Gastroesophageal sphincter (tissue), 3 donors: Measurements from ENCODE around the gene TPX2.

Experiments used
- EP300 ChIP-seq: sonication (generic); formaldehyde crosslinking; IDR thresholded peaks from one replicate; pipeline ENCODE4 v1.6.1; 2017; ENCODE audit warnings: antibody characterized with exemption, mild to moderate bottlenecking
- POLR2A ChIP-seq, 2 donors: fragments of 450-650 bp; IDR thresholded peaks; one replicate each; pipeline ENCODE4 v1.6.1; 2017; ENCODE audit warnings: antibody characterized with exemption in 2 of 2, mild to moderate bottlenecking in 2 of 2, moderate library complexity in 1 of 2
- POLR2AphosphoS5 ChIP-seq: sonication (generic); formaldehyde crosslinking; IDR thresholded peaks from one replicate; pipeline ENCODE4 v1.6.1; 2017; ENCODE audit warnings: antibody characterized with exemption
- TF ChIP-seq, protein P1 (sequence below), 4 experiments: fragments of 200-600 bp in 2 of 4; fragments of 450-650 bp in 2 of 4; sonication (generic) in 1 of 4; IDR thresholded peaks; one replicate each; pipeline ENCODE4 v1.5.1; 2017 to 2019; ENCODE audit warnings: antibody characterized with exemption in 4 of 4, mild to moderate bottlenecking in 2 of 4, moderate library complexity in 2 of 4

DNA sequence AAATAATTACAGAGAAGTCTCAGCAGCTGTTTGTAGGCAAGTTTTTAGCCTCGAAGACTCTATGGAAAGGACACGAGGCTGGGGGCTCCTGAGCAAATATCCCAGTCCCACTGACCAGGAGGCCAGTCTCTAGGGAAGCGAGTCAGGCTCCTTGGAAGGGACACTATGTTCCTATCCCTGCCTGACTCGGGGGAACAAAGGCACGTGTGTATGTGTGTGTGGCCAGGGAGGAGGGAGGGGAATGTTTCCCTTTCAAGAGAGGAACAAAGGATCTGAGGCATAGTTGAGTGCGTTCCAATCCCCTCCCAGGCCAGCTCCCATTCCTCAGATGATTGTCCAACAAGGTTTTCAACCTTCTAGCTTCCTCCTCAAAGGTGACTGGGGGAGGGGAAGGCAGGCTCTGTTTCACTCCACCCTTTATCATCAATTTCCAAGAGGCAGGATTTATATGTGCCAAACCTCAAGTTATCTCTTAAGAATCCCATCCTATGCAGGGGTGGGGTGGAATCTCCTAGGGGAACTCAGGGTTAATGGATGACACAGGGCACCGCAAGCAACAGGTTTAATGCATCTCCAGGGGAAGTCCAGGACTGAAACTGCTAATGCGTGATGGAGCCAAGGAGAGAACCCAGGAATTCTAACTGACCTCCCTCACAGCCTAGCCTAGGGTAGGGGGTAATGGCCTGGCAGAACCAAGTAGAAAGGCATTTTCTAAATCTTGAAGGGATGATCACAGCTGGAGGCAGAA, 26.4 kb upstream of the TPX2 start:
- TF ChIP-seq POLR2AphosphoS5 (peak; percentile 97), POLR2A (IDR thresholded peaks at IDR 0.05) (no peak), EP300 (peak; percentile 70)
- TF ChIP-seq, protein P1, sequence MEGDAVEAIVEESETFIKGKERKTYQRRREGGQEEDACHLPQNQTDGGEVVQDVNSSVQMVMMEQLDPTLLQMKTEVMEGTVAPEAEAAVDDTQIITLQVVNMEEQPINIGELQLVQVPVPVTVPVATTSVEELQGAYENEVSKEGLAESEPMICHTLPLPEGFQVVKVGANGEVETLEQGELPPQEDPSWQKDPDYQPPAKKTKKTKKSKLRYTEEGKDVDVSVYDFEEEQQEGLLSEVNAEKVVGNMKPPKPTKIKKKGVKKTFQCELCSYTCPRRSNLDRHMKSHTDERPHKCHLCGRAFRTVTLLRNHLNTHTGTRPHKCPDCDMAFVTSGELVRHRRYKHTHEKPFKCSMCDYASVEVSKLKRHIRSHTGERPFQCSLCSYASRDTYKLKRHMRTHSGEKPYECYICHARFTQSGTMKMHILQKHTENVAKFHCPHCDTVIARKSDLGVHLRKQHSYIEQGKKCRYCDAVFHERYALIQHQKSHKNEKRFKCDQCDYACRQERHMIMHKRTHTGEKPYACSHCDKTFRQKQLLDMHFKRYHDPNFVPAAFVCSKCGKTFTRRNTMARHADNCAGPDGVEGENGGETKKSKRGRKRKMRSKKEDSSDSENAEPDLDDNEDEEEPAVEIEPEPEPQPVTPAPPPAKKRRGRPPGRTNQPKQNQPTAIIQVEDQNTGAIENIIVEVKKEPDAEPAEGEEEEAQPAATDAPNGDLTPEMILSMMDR (IDR thresholded peaks at IDR 0.05): no peak
